ENCODE results near the gene TXLNA. TPM values are rescaled to one million over a fixed set of nuclear protein-coding genes. Genes with fewer than 3 reads are reported as not detected.

TXLNA gene
- total RNA-seq, 1 donor from 2014 or later = 80.0 TPM

DNA sequence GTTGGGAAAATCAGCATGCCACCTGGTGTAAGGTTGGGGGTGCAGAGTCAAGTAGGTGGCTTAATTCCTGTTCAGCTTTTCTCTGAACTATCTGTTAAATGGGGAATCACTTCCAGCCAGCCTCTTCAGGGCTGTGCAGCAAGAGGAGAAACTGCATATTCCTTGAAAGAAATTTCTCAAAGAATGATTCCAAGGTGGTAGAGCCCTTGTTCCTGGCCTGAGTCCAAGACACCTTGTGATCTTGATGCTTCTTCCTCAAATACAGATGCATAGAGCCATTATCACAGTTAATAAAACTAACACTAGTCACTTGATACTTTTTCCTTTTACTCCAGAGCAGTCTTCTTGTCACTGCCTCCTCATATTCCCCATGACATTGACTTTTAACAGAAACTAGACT, 5.2 kb downstream of the TXLNA start:
- DNase-seq (ENCODE audit: low read depth, low spot score) = no peak

- no peak for DNase-seq (ENCODE audit: low read depth, low spot score)
Measured at GRCh38 chr1:32186077-32186476, 6.6 kb downstream of the TXLNA start.

DNA sequence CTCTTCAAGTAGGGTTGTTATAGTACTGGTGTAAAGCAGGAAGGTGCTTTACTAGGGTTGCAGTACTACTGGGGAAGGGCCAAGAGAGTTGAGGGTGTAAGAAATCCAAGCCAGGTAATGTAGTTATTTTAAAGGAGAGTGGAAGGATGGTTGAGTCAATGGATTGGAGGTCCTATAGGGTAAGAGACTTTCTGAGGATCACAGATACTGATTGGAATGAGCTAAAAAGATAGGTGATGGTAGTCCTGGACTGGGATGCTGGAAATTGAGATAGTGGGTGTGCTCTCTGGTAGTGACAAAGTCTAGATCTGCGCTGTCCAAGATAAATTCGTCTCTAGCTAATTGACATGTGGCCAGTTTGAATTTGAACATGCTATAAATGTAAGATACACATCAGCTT, 7.0 kb downstream of the TXLNA start:
- no peak for DNase-seq (ENCODE audit: low read depth, low spot score)

DNA sequence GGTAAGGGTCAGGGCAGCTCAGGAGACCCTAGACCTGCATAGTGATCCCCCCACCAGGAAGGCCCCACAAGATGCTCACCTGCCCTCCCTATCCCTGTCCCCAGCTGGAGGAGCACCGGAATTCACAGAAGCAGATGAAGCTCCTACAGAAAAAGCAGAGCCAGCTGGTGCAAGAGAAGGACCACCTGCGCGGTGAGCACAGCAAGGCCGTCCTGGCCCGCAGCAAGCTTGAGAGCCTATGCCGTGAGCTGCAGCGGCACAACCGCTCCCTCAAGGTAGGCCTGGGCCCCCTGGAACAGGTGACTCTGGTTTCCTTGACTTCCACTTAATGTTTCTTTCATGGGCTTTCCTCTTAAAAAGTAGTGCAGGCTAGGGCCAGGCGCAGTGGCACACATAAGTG, 8.4 kb downstream of the TXLNA start:
- DNase-seq (ENCODE audit: low read depth, low spot score) = no peak

GRCh38 chr1:32192220-32192948, 12.9 kb downstream of the TXLNA start:
- DNase-seq (ENCODE audit: low read depth, low spot score) = no peak

- no peak for DNase-seq (ENCODE audit: low read depth, low spot score)
Measured at GRCh38 chr1:32194984-32195383, 15.5 kb downstream of the TXLNA start.

DNA sequence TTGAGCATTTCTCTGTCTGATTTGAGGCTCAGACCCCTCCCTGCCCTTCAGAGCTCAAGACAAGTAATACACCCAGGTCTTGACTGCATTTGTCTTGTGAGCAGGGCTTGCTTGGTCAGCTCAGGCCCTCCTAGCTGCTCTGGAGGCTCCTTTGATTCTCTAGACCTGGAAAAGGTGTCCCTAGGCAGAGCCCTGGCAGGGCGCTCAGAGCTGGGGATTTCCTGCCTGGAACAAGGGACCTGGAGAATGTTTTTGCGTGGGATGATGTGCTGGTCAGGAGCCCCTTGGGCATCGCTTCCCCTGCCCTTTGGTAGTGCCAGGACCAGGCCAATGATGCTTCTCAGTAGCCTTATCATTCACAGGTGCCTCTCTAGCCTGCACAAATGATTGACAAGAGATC, 16.1 kb downstream of the TXLNA start:
- DNase-seq (ENCODE audit: low read depth, low spot score) = no peak

DNA sequence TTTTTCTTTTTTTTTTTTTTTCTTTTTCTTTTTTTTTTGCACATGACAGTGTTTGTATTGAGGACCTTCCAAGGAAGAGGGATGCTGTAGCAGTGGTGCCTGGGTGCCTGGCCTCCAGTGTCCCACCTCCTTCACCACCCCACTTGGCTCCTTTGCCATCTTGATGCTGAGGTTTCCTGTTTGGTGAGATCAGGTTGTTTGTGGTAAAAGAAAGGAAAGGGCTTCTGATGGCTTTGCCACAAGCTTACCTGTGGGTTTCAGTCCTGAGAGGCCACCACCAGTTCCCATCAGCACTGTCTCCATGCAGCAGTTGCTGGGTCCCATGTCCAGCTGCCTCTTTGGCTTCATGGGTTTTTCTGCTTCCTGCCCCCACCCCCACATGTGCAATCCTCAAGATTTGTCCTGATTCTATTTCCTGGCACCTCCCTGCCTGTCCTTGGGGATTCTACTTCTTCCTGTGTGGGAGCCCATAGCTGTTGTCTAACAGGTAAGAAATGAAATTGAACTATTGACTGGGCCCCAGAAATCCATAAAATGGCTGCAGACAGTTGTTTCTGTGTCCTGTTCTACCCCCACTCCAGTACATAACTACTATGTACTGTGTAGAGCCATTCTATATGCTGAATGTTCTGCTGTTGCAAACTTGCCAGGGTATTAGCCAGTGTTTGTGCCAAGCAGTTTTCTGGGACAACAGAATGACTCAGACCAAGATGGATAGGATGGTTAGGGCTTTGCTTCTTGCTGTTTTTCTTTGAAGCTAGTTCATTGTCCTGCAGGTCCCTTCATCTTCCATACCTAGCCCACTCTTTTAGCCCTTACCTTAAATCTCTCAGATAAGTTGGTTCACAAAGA, 16.7 kb downstream of the TXLNA start:
- DNase-seq (ENCODE audit: low read depth, low spot score) = no peak

GRCh38 chr1:32197074-32197473, 17.6 kb downstream of the TXLNA start:
- DNase-seq (ENCODE audit: low read depth, low spot score) = no peak

DNA sequence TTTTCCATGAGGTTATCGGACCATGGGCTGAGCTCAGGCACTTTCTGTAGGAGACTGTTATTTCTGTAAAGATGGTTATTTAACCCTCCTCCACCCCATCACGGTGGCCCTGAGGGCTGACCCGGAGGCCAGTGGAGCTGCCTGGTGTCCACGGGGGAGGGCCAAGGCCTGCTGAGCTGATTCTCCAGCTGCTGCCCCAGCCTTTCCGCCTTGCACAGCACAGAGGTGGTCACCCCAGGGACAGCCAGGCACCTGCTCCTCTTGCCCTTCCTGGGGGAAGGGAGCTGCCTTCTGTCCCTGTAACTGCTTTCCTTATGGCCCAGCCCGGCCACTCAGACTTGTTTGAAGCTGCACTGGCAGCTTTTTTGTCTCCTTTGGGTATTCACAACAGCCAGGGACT, 18.4 kb downstream of the TXLNA start:
- no peak for DNase-seq (ENCODE audit: low read depth, low spot score)

- no peak for DNase-seq (ENCODE audit: low read depth, low spot score)
Measured at GRCh38 chr1:32198237-32199042, 19.0 kb downstream of the TXLNA start.

- no peak for DNase-seq (ENCODE audit: low read depth, low spot score)
Measured at GRCh38 chr1:32199043-32199716, 19.7 kb downstream of the TXLNA start.

DNA sequence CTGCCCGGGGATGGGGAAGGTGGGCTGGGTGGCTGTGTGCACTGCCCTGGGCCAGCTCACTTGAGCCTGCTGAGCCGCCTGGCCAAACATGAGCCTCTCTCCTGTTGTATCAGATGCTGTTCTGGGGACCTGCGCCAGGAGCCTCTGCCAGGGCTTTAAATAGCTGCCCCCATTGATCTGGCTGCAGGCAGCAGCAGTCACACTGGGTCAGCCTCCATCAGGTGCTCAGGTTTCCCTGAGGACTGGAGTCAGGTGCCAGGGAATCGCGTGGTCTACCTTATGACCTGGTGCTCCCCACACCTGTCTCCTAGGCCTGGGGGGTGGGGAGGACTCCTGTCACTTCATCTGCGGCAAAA, 20.2 kb downstream of the TXLNA start:
- no peak for DNase-seq (ENCODE audit: low read depth, low spot score)

DNA sequence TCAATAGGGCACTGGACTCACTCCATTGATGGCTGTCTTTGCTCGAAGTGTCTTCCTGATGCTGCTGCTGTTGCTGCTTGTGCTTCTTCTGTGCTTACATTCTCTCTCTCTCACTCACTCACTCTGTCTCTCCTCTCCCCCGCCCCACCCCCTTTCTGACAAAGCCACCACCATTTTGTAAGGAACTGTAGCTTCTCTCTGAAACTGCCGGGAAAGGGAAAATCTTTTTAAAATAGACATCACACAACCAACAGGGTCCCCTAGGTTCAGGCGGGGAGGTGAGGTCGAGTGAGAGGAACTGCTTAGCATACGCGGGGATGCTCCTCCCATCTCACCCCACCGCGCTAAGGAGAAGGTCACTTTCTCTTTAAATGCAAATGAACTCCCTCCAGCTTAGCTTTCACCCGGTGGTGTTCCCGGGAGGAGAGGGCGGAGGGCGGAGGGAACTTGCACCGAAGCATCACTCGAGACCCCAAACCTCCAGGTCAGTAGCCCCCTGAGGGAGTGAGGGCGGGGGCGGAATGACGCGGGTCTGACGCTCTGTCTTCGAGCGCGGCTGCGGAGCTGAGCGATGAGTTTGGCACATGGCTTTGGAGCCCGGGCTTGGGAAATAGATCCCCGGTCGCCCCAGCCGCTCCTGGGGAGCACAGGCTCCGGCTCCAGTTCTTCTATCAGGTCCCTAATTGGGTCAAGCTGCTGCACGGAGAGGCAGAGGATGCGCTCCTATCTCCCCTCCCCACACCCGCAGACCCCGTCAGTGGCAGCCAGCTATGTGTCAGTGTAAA, 20.9 kb downstream of the TXLNA start, which contains the start of gene CCDC28B:
TSS of gene CCDC28B (plus strand) at position 370 of the 785 bp plus-strand sequence. CDS start 1,341 bp downstream, outside the sequence.
- no peak for DNase-seq (ENCODE audit: low read depth, low spot score)

GRCh38 chr1:32201011-32201855, 21.8 kb downstream of the TXLNA start:
- no peak for DNase-seq (ENCODE audit: low read depth, low spot score)

GRCh38 chr1:32204943-32205361, 25.5 kb downstream of the TXLNA start:
- no peak for DNase-seq (ENCODE audit: low read depth, low spot score)

- no peak for DNase-seq (ENCODE audit: low read depth, low spot score)
Measured at GRCh38 chr1:32205401-32206370, 26.2 kb downstream of the TXLNA start, which contains the start of gene IQCC. Gene IQCC, plus strand, starts transcription at chr1:32205671. Its CDS starts 11 bp downstream, at chr1:32205682.

DNA sequence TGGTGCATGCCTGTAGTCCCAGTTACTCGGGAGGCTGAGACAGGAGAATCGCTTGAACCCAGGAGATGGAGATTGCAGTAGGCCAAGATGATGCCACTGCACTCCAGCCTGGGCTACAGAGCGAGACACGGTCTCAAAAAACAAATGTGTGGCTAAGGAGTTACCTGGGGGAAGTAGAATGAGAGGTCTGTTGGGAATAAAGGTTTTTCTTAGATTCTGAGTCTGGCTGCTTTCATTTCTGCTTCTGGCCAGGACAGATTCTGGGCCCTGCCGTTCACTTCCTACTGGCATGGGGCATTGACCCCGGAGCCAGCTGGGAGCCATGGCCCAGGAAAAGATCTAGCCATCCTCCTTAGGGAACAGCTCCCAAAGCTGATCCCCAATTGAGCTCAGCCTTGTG, 29.0 kb downstream of the TXLNA start:
- DNase-seq (ENCODE audit: low read depth, low spot score) = no peak

All from pulmonary artery endothelial cell (primary cell).